Sigmoid colon (tissue), 3 donors: ENCODE measurements around the gene MEIG1.

Experiments
- CTCF ChIP-seq, 4 experiments: fragments of 450-650 bp in 3 of 4; fragments of 200-600 bp in 1 of 4; IDR thresholded peaks; one replicate each; pipeline ENCODE4 v1.5.1; 2016 to 2019; ENCODE audit warnings: antibody characterized with exemption in 4 of 4, mild to moderate bottlenecking in 3 of 4, moderate library complexity in 2 of 4
- POLR2A ChIP-seq, 2 donors: fragments of 450-650 bp; IDR thresholded peaks; one replicate each; pipeline ENCODE4 v1.6.1; 2016; ENCODE audit warnings: antibody characterized with exemption in 2 of 2, mild to moderate bottlenecking in 2 of 2, moderate library complexity in 2 of 2

- TF ChIP-seq POLR2A (IDR thresholded peaks at IDR 0.05), result peak in 1 of 2 donors; percentile 39
- TF ChIP-seq CTCF (IDR thresholded peaks at IDR 0.05), result no peak
Observed at GRCh38 chr10:14959221-14960057, at the start of gene MEIG1.
